ENCODE results near the gene PIAS4.

The PIAS4 gene

DNA sequence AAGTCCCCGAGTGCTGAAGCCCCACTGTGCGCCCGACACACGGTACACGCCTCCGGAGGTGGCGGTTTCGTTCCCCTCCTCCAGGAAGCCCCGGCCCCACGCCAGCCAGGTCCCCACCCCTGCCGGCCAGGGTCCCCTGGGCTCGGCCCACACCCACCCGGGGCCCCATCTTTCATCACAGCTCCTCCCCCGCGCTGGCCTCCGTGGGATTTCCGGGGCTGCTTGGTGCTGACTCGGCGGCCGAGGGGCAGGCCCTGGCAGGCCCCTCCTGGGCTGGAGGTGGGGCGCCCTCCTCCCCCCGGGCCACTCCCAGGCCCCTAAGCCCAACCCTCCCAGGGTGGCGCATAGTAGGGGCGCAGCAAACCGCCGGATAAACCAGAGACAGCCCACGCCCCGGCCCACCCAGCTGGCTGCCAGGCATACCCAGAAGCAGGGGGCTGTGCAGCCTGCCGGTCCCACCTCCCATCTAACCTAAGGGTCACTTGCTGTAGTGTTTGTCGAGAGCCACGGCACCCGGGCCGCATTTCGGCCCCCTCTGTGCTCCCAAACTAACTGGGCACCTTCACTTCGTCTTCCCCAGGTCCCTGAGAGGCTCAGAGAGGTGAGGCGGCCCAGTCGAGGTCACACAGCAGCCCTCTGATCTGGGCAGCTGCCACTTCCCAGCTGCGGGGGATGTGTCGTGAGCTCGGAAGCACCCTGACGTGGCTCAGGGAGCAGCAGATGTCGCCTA, 52.5 kb downstream of the PIAS4 start:
- DNase-seq (ENCODE audit: low read depth) = no peak
- peak overlapping the region; percentile 50 for H3K4me3 ChIP-seq (ENCODE audit: low read depth, low read length)
- TF ChIP-seq, protein P1, sequence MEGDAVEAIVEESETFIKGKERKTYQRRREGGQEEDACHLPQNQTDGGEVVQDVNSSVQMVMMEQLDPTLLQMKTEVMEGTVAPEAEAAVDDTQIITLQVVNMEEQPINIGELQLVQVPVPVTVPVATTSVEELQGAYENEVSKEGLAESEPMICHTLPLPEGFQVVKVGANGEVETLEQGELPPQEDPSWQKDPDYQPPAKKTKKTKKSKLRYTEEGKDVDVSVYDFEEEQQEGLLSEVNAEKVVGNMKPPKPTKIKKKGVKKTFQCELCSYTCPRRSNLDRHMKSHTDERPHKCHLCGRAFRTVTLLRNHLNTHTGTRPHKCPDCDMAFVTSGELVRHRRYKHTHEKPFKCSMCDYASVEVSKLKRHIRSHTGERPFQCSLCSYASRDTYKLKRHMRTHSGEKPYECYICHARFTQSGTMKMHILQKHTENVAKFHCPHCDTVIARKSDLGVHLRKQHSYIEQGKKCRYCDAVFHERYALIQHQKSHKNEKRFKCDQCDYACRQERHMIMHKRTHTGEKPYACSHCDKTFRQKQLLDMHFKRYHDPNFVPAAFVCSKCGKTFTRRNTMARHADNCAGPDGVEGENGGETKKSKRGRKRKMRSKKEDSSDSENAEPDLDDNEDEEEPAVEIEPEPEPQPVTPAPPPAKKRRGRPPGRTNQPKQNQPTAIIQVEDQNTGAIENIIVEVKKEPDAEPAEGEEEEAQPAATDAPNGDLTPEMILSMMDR (IDR thresholded peaks at IDR 0.05; ENCODE audit: low read depth, low read length, missing control alignments) = no peak

DNA sequence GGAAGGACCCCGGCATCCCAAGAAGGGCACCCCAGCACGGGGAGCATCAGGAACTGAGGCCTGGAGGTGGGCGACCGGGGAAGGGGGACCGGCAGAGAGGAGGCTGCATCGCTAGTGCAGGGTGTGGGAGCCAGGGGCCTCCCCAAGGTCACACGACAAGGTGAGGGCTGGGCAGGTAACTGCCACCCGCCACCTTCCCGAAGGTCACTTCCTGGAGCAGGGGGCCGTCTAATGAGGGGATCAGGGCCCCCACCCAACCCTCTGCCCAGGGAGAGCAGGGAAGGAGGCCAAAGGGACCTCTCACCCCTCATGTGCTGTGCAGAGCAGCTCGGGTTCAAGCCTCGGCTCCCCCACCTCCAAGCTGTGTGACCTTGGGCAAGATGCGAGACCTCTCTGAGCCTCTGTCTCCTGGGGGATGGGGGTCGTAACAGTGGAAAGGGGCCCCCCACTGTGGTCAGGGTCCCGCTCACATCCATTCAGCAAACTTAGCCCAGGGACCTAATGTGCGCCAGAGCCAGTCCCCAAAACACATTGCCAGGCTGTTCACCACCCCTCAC, 53.2 kb downstream of the PIAS4 start:
- H3K4me3 ChIP-seq (ENCODE audit: low read depth, low read length) = peak overlapping the region; percentile 50
- no peak for DNase-seq (ENCODE audit: low read depth)
- TF ChIP-seq, protein P1 (IDR thresholded peaks at IDR 0.05; ENCODE audit: low read depth, low read length, missing control alignments) = no peak

DNA sequence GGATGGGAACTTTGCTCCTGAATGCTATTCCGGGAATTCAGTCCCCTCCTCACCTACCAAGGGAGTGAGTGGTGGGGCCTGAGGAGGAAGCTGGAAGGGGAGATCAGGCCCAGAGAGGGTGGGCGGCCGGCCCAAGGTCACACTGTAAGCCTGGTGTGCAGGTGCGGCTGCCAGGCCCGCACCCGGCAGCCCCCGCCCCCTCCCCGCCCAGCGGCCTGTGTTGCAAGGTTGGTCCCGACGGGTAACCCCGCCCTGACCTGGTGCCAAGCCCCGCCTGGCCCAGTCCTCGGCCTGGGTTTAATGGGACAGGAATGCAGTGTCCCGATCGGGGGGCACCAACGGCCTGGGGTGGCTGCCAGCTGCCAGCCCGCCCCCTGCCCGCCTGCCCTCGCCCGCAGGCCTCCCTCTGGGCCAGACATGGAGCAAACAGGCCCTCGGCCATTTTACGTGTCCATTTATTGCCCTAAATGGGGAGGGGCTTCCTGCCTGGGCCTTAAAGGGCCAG, 53.7 kb downstream of the PIAS4 start:
- no peak for DNase-seq (ENCODE audit: low read depth)
- H3K4me3 ChIP-seq (ENCODE audit: low read depth, low read length) = peak overlapping the region; percentile 50

DNA sequence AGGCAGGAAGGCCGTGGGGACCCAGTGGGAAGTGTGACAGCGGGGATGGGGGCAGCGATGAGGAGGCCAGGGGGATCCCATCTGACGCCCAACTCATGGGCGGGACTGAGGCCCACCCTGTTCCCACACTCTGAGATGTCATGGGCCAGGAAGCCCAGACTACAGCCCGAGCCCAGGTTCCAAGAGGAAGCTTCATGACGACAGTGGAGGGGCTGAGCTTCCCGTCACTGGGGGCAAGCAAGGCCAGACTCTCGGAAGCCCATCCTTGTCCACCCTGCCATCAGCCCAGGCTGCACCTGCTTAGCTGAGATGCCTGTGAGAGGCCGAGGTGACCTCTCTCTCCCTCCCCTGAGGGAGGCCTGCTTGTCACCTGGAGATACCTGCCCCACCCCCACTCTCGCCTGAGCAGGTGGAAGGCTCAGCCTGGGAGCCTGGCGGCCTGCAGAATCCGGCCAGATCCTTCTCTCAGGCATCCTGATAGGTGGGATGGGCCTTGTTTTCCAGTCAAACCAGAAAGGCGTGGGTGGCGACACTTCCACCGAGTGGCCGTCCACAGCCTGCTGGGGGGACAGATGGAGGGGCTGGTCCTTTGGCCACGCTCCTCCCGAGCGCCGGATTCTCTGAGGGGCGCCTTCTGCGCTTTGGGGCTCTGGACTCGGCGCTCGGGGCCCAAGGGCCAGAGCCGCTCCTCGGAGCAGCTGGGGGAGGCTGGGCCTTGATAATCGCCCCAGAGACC, 54.3 kb downstream of the PIAS4 start:
- peak overlapping the region; percentile 50 for H3K4me3 ChIP-seq (ENCODE audit: low read depth, low read length)
- TF ChIP-seq, protein P1 (IDR thresholded peaks at IDR 0.05; ENCODE audit: low read depth, low read length, missing control alignments) = no peak
- DNase-seq (ENCODE audit: low read depth) = no peak

More for the DNA sequence above, 53.7 kb downstream of the PIAS4 start:
- TF ChIP-seq, protein P1 (IDR thresholded peaks at IDR 0.05; ENCODE audit: low read depth, low read length, missing control alignments) = no peak

DNA sequence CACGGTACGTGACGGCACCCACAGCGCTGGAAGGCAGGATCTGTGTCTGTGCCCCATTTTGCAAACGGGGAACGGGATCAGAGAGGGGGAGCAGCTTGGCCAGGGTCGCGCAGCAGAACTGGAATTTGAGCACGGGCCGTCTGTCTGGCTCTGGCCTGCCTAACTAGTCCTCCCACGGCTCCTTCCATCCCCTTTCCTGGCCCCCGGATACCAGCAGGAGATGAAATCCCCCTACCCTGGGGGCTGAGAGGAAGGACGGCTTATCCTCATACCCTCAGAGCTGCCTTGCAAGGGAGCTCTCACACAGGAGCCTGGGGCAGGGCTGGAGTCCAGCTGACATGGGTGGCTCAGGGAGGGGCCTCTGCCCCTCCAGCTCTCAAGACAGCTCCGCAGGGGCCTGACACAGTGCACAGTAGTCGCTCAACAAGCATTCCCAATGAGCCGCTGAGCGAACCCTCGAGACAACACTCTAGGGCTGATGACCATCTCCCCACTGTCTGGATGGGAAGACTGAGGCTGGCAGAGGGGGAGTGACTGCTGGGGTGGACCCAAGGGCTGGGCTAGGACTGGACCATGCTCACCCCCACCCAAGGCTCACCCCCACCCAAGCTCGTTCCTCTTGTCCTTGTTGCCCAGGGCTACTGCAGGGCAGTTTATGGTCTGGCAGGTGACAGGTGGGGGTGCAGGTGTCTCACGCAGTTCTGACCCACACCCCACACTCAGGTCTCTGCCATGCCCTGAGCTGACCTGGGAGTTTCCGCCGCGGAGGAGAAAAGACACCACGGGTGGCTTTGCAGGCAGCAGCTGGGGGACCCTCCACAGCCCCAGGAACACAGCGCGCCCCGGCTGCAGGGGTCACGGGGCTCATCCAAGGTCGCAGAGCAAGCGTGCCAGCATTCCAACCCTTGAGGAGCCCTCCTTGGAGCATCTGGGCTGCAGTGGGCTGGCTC, 55.2 kb downstream of the PIAS4 start:
- peak overlapping the region; percentile 84 for H3K4me3 ChIP-seq (ENCODE audit: low read depth, low read length)
- no peak for DNase-seq (ENCODE audit: low read depth)
- TF ChIP-seq, protein P1 (IDR thresholded peaks at IDR 0.05; ENCODE audit: low read depth, low read length, missing control alignments) = no peak

All from GM12864 (cell line).